NCI-H1417 (cell line): Measurements from ENCODE around the gene TCF12.
A peak's percentile ranks its signal among the peaks of the same experiment; 100 is the strongest.
"Not testable (repeated sequence)": the region's sequence is repeated elsewhere in the genome, so short reads cannot be mapped to it uniquely, and the experiment has no call there.

Source experiments
- DNase-seq, 3 experiments: peaks; one replicate each; lab custom pipeline; 2025; lab: John Stamatoyannopoulos, UW

Gene TCF12

GRCh38 chr15:57135800-57136199 is 217.4 kb downstream of the TCF12 start:
- DNase-seq: no peak

GRCh38 chr15:57138349-57138788 is 219.9 kb downstream of the TCF12 start:
- DNase-seq: peak; percentile 5 to 67 (median 15)

GRCh38 chr15:57143511-57144078 is 225.2 kb downstream of the TCF12 start:
- DNase-seq: no peak

- DNase-seq: no peak
Measured at GRCh38 chr15:57144448-57144847, 226.0 kb downstream of the TCF12 start.

- DNase-seq: peak; percentile 62 to 91 (median 65)
Measured at GRCh38 chr15:57146506-57147201, 228.2 kb downstream of the TCF12 start.

GRCh38 chr15:57147621-57148020 is 229.2 kb downstream of the TCF12 start:
- no peak for DNase-seq

- DNase-seq: no peak
Measured at GRCh38 chr15:57148262-57148661, 229.8 kb downstream of the TCF12 start.

GRCh38 chr15:57149196-57149595 is 230.8 kb downstream of the TCF12 start:
- peak in 1 of 3 experiments; percentile 56 for DNase-seq

GRCh38 chr15:57150066-57150865 is 231.8 kb downstream of the TCF12 start:
- DNase-seq: no peak

GRCh38 chr15:57150866-57151203 is 232.4 kb downstream of the TCF12 start:
- not testable (repeated sequence) for DNase-seq

- no peak for DNase-seq
Measured at GRCh38 chr15:57152133-57152532, 233.7 kb downstream of the TCF12 start.

- DNase-seq: no peak
Measured at GRCh38 chr15:57152666-57153539, 234.5 kb downstream of the TCF12 start.

- DNase-seq: peak in 1 of 3 experiments; percentile 11
Measured at GRCh38 chr15:57156210-57156884, 237.9 kb downstream of the TCF12 start.

- DNase-seq: peak in 2 of 3 experiments; percentile 43 to 81
Measured at GRCh38 chr15:57158589-57158988, 240.1 kb downstream of the TCF12 start.

- DNase-seq: peak; percentile 4 to 85 (median 55)
Measured at GRCh38 chr15:57158997-57159668, 240.7 kb downstream of the TCF12 start.

GRCh38 chr15:57159767-57160166 is 241.3 kb downstream of the TCF12 start:
- no peak for DNase-seq

- DNase-seq: no peak
Measured at GRCh38 chr15:57160823-57161560, 242.5 kb downstream of the TCF12 start.

- DNase-seq: not testable (repeated sequence)
Measured at GRCh38 chr15:57164251-57164650, 245.8 kb downstream of the TCF12 start.

- DNase-seq: no peak
Measured at GRCh38 chr15:57165992-57166391, 247.5 kb downstream of the TCF12 start.

GRCh38 chr15:57167821-57168395 is 249.5 kb downstream of the TCF12 start:
- no peak for DNase-seq
